ENCODE results near the gene CYTH3.

Gene CYTH3

DNA sequence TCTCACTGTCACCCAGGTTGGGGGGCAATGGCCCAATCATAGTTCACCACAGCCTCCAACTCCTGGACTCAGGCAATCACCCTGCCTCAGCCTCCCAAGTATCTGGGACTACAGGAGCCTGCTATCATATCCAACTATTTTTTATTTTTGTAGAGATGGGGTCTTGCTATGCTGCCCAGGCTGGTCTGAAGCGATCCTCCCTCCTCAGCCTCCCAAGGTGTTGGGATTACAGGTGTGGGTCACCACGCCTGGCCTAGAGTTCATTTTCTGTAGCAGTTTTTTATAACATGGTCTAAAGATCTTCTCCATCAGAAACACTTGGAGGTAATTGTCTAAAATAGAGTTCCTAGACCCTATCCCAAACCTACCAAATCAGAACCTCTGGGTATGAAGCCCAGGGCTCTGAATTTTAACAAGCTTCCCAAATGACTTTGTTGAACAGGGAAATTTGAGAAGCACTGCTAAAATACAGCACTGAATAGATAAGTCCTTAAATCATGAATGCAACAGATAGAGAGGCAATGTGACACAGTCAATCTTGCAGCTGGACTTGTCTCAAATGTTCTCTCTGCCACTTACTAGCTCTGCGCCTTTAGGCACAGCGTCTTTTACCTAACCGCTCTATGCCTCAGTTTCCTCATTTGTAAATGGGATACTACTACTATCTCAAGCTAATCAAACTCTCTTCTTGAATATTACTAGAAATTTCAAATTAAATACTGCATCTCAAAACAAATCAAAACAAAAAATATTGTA lies 63.7 kb downstream of the CYTH3 start:
- Histone ChIP-seq H3K4me3 (ENCODE audit: severe bottlenecking) (no peak overlapping the region), H3K27ac (ENCODE audit: poor library complexity, severe bottlenecking) (no peak overlapping the region), H3K36me3 (ENCODE audit: low read depth) (no peaks in the 10 kb centered on the region), H3K27me3 (ENCODE audit: insufficient read depth, poor library complexity, severe bottlenecking) (no peaks in the 10 kb centered on the region), H3K9me3 (ENCODE audit: severe bottlenecking) (no peaks in the 10 kb centered on the region), H3K4me1 (ENCODE audit: insufficient read depth, poor library complexity, severe bottlenecking) (no peaks in the 10 kb centered on the region)
- DNase-seq (ENCODE audit: low spot score) (no peak), ATAC-seq (ENCODE audit: low read depth) (no peak)
- no peak for TF ChIP-seq CTCF (IDR thresholded peaks at IDR 0.05; ENCODE audit: poor library complexity, severe bottlenecking)

GRCh38 chr7:6205971-6206660 lies 66.3 kb downstream of the CYTH3 start:
- Histone ChIP-seq H3K4me3 (ENCODE audit: severe bottlenecking) (no peak overlapping the region), H3K9me3 (ENCODE audit: severe bottlenecking) (no peaks in the 10 kb centered on the region), H3K27me3 (ENCODE audit: insufficient read depth, poor library complexity, severe bottlenecking) (no peaks in the 10 kb centered on the region), H3K36me3 (ENCODE audit: low read depth) (no peaks in the 10 kb centered on the region), H3K4me1 (ENCODE audit: insufficient read depth, poor library complexity, severe bottlenecking) (no peaks in the 10 kb centered on the region), H3K27ac (ENCODE audit: poor library complexity, severe bottlenecking) (no peak overlapping the region)
- TF ChIP-seq CTCF (IDR thresholded peaks at IDR 0.05; ENCODE audit: poor library complexity, severe bottlenecking): no peak
- ATAC-seq (ENCODE audit: low read depth) (no peak), DNase-seq (ENCODE audit: low spot score) (no peak)

- no peaks in the 10 kb centered on the region for H3K27me3 ChIP-seq (ENCODE audit: insufficient read depth, poor library complexity, severe bottlenecking)
- H3K4me3 ChIP-seq (ENCODE audit: severe bottlenecking): no peak overlapping the region
- DNase-seq (ENCODE audit: low spot score) (no peak), ATAC-seq (ENCODE audit: low read depth) (no peak)
- H3K4me1 ChIP-seq (ENCODE audit: insufficient read depth, poor library complexity, severe bottlenecking): no peaks in the 10 kb centered on the region
- no peak overlapping the region for H3K27ac ChIP-seq (ENCODE audit: poor library complexity, severe bottlenecking)
- H3K9me3 ChIP-seq (ENCODE audit: severe bottlenecking): no peaks in the 10 kb centered on the region
- no peaks in the 10 kb centered on the region for H3K36me3 ChIP-seq (ENCODE audit: low read depth)
- no peak for TF ChIP-seq CTCF (IDR thresholded peaks at IDR 0.05; ENCODE audit: poor library complexity, severe bottlenecking)
Observed at GRCh38 chr7:6203381-6203780, 69.0 kb downstream of the CYTH3 start.

DNA sequence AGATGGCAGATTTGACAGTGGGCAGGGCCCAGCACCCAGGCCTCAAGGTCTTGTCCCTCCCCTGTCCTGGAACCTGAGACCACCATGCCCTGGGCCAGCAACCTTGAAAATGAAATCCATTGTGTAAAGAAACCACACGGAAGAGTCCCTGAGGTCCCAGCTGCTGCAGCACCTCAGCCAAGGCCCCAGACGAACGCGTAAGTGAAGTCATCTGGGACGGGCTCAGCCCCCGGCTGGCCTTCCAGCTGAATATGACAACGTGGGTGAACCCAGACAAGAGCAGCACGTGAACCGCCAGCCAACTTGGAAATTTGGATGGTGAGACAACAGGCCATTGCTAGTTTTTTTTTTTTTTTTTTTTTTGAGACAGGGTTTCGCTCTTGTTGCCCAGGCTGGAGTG lies 70.3 kb downstream of the CYTH3 start:
- H3K9me3 ChIP-seq (ENCODE audit: severe bottlenecking): no peaks in the 10 kb centered on the region
- H3K4me3 ChIP-seq (ENCODE audit: severe bottlenecking): no peak overlapping the region
- no peaks in the 10 kb centered on the region for H3K36me3 ChIP-seq (ENCODE audit: low read depth)
- ATAC-seq (ENCODE audit: low read depth) (no peak), DNase-seq (ENCODE audit: low spot score) (no peak)
- H3K4me1 ChIP-seq (ENCODE audit: insufficient read depth, poor library complexity, severe bottlenecking): no peaks in the 10 kb centered on the region
- H3K27me3 ChIP-seq (ENCODE audit: insufficient read depth, poor library complexity, severe bottlenecking): no peaks in the 10 kb centered on the region
- no peak overlapping the region for H3K27ac ChIP-seq (ENCODE audit: poor library complexity, severe bottlenecking)
- no peak for TF ChIP-seq CTCF (IDR thresholded peaks at IDR 0.05; ENCODE audit: poor library complexity, severe bottlenecking)

- DNase-seq (ENCODE audit: low spot score) (no peak), ATAC-seq (ENCODE audit: low read depth) (no peak)
- Histone ChIP-seq H3K27ac (ENCODE audit: poor library complexity, severe bottlenecking) (no peak overlapping the region), H3K9me3 (ENCODE audit: severe bottlenecking) (no peaks in the 10 kb centered on the region), H3K36me3 (ENCODE audit: low read depth) (no peaks in the 10 kb centered on the region), H3K27me3 (ENCODE audit: insufficient read depth, poor library complexity, severe bottlenecking) (no peaks in the 10 kb centered on the region), H3K4me3 (ENCODE audit: severe bottlenecking) (no peak overlapping the region), H3K4me1 (ENCODE audit: insufficient read depth, poor library complexity, severe bottlenecking) (no peaks in the 10 kb centered on the region)
- no peak for TF ChIP-seq CTCF (IDR thresholded peaks at IDR 0.05; ENCODE audit: poor library complexity, severe bottlenecking)
Observed at GRCh38 chr7:6200971-6201370, 71.5 kb downstream of the CYTH3 start.

All from RWPE2 (cell line).